Stimulated activated naive B cell treated with anti-CD40 and anti-IgM and Interleukin-4, amounts not matched to agents 10 μg/mL and 1 μg/mL and 100 μg/mL, for 72 hours (primary cell): ENCODE results near the gene CTDSPL.

Source experiments
- ATAC-seq, 2 donors: fragments of 150-1000 bp; cut with Tn5 transposase; replicated peaks; 2 replicates each; pipeline ENCODE4 v1.10.0; 2021; ENCODE audit warnings: moderate library complexity in 1 of 2
- DNase-seq: peaks from one replicate; pipeline ENCODE4 v3.0.0; 2021
- H3K27ac Mint-ChIP-seq: one replicate; pipeline ENCODE4 v1.8.0; 2022; ENCODE audit warnings: mild to moderate bottlenecking, mixed read lengths
- H3K27me3 Mint-ChIP-seq, 2 donors: one replicate each; pipeline ENCODE4 v1.8.0; 2022; ENCODE audit warnings: mixed read lengths in 2 of 2
- H3K36me3 Mint-ChIP-seq, 2 donors: one replicate each; pipeline ENCODE4 v1.8.0; 2022; ENCODE audit warnings: mixed read lengths in 2 of 2, mild to moderate bottlenecking in 1 of 2
- H3K4me1 Mint-ChIP-seq, 2 donors: one replicate each; pipeline ENCODE4 v1.8.0; 2022; ENCODE audit warnings: mixed read lengths in 2 of 2, mild to moderate bottlenecking in 1 of 2
- H3K4me3 Mint-ChIP-seq, 2 donors: one replicate each; pipeline ENCODE4 v1.8.0; 2022; ENCODE audit warnings: mild to moderate bottlenecking in 2 of 2, mixed read lengths in 2 of 2, moderate library complexity in 1 of 2
- H3K9me3 Mint-ChIP-seq, 2 donors: one replicate each; pipeline ENCODE4 v1.8.0; 2022; ENCODE audit warnings: mixed read lengths in 2 of 2, mild to moderate bottlenecking in 1 of 2

The CTDSPL gene

DNA sequence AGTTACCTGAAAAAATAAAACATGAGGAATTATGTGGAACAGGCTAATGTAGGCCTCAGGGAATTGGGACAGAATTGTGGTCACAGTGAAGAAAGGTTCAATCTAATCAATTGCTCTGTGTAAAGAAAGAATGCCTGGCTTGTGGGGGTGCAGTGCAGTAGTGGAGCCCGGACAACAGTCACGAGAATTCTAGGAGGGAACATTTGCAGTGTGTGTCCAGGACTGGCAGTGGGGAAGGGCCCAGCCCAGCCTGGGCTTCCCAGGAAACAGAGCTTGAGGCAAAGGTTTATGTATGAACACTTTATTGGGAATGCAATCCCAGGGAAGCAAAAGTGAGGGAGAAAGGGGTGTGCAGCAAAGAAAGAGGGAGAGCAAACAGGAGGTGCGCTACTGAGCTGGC is 29.2 kb upstream of the CTDSPL start:
- Mint-ChIP-seq H3K9me3 (no peaks in the 10 kb centered on the region), H3K4me3 (no peak overlapping the region), H3K27me3 (no peaks in the 10 kb centered on the region), H3K36me3 (no peaks in the 10 kb centered on the region), H3K27ac (no peak overlapping the region), H3K4me1 (no peaks in the 10 kb centered on the region)
- no peak for DNase-seq
- ATAC-seq, result no peak

DNA sequence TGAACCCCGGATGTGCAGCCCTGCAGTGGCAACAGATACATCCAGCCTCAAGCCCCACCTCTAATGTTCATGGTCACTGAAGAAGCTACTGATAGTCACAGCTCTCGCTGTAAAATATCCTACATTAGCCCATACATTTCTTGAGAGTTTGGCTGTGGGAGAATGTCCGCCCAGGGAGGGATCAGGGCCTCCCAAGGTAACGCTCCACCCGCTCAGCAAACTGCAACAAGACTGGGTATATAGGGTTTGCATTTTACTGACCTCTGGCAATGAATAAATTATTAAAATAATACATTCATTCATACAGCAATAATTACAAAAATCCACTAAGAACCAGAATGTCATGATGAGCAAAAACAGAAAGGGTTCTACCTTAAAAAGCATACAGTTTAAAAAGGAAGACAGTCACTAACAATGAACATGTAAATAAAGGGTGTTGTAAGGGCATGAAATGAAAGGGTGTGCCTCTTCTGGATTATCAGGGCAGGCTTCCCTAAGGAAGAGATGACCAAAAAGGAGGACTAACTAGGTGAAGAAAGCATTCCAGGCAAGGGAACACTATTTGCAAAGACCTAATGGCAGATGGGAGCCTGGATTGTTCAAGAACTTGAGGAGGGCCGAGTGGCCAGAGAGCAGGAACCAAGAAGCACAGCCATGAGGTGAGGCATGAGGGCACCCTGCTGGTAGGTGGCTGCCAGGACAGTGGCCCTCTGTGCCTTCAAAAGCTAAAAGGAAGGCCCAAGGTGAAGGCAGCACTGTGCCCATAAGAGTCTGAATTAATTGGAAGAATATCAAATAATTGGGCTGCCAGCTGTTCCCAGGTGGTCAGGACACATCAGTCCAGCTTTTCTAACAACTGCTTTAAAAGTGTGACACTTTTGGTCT is 28.1 kb upstream of the CTDSPL start:
- H3K4me1 Mint-ChIP-seq, result no peaks in the 10 kb centered on the region
- H3K27ac Mint-ChIP-seq, result no peak overlapping the region

DNA sequence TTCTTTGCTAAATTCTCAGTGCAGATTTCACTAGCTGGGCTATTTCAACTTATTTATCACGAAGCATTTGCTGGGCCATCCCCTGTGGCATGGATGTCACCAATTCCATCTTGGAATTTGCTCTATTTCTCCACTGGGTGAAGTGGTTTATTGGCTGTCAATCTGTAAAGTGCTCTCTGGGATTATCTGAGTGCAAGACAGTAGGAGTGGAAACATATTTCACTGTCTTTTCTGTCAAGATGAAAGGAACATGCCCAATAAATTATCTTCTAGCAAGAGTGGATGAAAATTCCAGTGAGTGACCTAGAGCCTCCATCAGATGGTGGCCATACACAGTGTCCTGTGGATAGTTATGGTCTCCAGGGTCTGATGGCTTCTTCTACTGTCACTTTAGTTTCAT is 25.1 kb upstream of the CTDSPL start:
- Mint-ChIP-seq H3K4me1 (no peaks in the 10 kb centered on the region), H3K36me3 (no peaks in the 10 kb centered on the region), H3K27ac (no peak overlapping the region), H3K9me3 (no peaks in the 10 kb centered on the region), H3K27me3 (peaks cover 0 to 4% of the 10 kb centered on the region in 2 donors), H3K4me3 (no peak overlapping the region)
- DNase-seq (no peak), ATAC-seq (no peak)

More for the DNA sequence above, 28.1 kb upstream of the CTDSPL start:
- Mint-ChIP-seq H3K4me3 (no peak overlapping the region), H3K27me3 (no peaks in the 10 kb centered on the region), H3K9me3 (no peaks in the 10 kb centered on the region), H3K36me3 (no peaks in the 10 kb centered on the region)
- ATAC-seq, result peak; percentile 55 to 63
- no peak for DNase-seq

DNA sequence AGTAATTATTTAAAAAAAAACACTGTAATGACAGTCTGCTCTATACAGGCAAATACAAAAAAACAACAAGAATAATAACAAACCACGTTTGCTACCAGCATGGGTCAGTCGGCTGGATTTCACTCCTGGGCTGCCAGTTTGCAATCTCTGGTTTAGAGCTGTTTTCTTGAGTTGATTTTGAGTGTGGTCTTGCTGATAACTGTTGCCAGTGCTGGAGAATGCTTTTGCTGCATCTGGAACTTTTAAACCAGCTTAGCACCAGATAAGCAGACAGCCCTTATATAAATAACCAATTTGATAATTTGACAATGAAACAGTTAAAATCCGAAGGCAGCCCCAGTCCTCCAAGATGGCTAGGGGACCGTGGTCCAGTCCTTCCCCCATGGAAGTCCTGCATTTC is 14.0 kb upstream of the CTDSPL start:
- H3K9me3 Mint-ChIP-seq, result peaks cover 3% of the 10 kb centered on the region in 2 donors
- H3K27me3 Mint-ChIP-seq, result peaks cover 0 to 3% of the 10 kb centered on the region in 2 donors
- H3K4me3 Mint-ChIP-seq, result no peak overlapping the region
- no peaks in the 10 kb centered on the region for H3K36me3 Mint-ChIP-seq
- no peak overlapping the region for H3K27ac Mint-ChIP-seq
- H3K4me1 Mint-ChIP-seq, result no peaks in the 10 kb centered on the region
- ATAC-seq (no peak), DNase-seq (no peak)

DNA sequence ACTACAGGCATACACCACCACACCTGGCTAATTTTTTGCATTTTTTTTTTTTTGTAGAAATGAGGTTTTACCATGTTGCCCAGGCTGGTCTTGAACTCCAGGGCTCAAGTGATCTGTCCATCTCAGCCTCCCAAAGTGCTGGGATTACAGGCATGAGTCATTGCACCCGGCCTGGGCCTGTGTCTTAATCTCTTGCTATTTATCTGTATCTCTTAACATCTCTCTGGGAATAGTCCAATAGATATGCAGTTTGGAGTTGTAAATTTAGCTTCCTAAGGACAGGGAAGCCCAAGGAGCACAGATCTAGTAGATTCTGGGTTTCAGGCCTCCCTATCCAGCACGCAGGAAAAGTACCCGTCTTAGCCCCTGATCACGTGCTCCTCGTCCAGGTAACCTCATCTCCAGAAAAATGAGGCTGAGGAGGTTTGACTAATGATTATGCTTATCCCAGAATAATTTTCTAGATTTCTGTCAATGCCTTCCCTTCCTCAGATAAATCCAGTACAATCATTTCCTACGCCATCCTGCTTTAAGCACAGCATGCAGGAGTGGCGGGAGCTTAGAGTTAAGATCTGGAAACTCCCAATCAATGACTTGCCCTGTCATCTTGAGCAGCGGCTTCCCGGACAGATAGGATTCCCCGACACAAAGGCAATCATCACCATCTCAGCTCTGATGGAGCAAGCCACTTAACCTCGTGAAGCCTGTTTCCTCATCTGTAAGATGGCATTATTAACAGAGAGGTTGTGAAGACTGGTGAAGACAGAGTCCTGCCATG is 12.3 kb upstream of the CTDSPL start:
- ATAC-seq (no peak), DNase-seq (no peak)
- H3K36me3 Mint-ChIP-seq, result no peaks in the 10 kb centered on the region
- no peaks in the 10 kb centered on the region for H3K4me1 Mint-ChIP-seq
- H3K27me3 Mint-ChIP-seq, result no peaks in the 10 kb centered on the region
- H3K9me3 Mint-ChIP-seq, result no peaks in the 10 kb centered on the region
- H3K27ac Mint-ChIP-seq, result no peak overlapping the region
- H3K4me3 Mint-ChIP-seq, result no peak overlapping the region

DNA sequence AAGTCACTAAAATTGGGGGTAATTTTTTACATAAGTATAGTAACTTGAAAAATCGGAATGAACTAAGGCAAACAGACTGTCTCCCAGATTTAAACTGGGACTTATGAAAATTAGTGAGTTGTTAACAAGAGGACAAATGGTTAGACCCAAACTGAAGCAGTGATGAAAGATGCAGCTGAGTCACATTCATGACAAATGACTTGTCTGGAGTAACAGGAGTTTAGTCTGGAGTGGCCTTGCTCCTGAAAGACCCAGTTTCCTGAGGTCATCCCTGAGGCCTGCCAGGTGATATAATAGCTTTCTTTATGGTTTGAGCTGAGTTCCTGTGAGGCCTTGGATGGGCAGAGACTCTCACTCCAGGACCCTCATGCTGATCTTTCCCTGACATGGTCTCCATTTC is 9.6 kb upstream of the CTDSPL start:
- no peak for ATAC-seq
- Mint-ChIP-seq H3K4me1 (no peaks in the 10 kb centered on the region), H3K27ac (no peak overlapping the region), H3K9me3 (no peaks in the 10 kb centered on the region), H3K27me3 (peaks cover 5 to 6% of the 10 kb centered on the region in 2 donors), H3K4me3 (no peak overlapping the region), H3K36me3 (no peaks in the 10 kb centered on the region)
- no peak for DNase-seq

DNA sequence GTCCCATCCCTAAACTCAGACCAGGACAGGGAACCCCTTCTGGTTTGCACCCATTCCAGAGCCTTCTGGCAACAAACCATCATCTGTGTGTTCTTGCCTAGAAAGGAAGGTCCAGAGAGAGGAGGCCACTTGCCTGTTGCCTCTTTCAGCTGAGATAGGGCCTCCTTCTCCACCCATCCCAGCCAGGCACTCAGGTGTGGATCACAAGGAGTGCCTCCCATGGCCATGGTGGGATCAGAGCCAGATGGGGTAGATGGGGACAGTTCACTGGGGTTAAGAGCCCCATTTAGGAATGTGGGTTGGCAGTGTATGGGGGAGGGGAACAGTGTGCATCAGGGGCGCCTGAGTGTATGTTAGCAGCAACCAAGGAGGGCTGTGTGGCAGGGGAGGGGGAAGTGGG is 8.9 kb upstream of the CTDSPL start:
- Mint-ChIP-seq H3K4me1 (no peaks in the 10 kb centered on the region), H3K27me3 (peaks cover 5 to 6% of the 10 kb centered on the region in 2 donors), H3K4me3 (no peak overlapping the region), H3K27ac (no peak overlapping the region), H3K9me3 (no peaks in the 10 kb centered on the region), H3K36me3 (no peaks in the 10 kb centered on the region)
- ATAC-seq (no peak), DNase-seq (no peak)

DNA sequence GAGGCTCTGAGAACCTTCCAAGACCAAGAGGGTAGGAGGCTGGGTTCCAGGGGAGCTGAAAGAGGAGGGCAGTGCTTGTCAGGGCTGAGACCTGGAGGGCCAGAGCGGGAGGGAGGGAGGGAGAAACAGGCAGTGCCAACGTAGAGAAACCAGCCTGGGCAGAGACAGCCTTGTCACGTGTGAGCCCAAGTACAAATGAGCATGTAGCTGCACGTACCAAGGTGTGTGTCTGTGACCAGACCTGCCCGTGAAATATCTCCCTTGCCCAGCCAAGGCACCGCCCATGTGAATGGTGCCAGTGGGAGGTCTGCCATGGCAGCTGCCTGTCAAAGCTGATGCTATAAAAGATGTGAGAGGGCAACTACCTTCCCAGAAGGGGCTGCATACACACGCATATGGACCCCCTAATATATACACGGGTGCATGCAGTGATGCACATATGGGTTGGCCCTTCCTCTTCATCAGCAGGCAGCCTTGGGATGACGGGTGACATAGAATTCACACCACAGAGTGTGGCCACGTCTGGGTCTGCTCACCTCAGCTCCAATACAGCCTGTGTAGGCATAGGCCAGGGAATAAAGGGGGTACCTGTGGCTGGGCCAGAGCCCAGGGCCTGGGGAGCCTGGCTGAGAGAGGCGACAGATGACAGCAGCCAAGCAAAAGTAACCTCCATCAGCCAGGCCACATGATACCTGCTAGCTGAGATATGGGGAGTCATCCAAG is 7.8 kb upstream of the CTDSPL start:
- Mint-ChIP-seq H3K9me3 (no peaks in the 10 kb centered on the region), H3K4me1 (no peaks in the 10 kb centered on the region), H3K36me3 (no peaks in the 10 kb centered on the region), H3K27me3 (peaks cover 5 to 6% of the 10 kb centered on the region in 2 donors), H3K4me3 (no peak overlapping the region), H3K27ac (no peak overlapping the region)
- ATAC-seq, result no peak
- DNase-seq, result no peak

DNA sequence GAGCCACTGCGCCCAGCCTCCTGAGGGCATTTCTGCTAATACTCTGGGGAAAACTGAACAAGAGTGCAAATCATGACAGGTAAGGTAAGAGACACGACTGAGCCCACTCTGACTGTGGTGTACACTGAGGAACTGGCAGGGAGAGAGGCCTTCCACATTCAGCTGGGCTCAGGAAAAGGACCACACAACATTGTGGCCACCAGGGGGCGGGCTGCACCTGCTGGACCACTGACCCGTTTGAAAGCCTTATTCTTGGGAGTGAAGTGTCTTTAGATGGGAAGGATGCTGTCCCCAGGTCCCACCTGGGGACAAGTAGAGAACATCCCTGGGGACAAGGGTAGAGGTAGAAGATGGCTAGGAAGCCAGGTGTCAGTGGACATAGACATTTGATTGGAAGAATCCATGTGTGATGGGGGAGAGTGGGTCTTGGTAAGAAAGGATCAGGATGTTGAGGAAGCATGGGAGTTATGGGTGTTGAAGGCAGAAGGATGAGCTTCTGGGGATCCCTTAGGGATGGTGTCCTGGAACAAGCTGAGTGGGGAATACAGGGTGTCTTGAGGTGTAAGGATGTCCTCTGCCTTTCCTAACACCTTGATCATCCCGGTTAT is 6.2 kb upstream of the CTDSPL start:
- ATAC-seq (peak; percentile 66 to 67), DNase-seq (peak; percentile 47)
- Mint-ChIP-seq H3K27me3 (peaks cover 5 to 11% of the 10 kb centered on the region in 2 donors), H3K9me3 (no peaks in the 10 kb centered on the region), H3K27ac (no peak overlapping the region), H3K36me3 (no peaks in the 10 kb centered on the region), H3K4me3 (no peak overlapping the region), H3K4me1 (peaks cover 0 to 7% of the 10 kb centered on the region in 2 donors)

DNA sequence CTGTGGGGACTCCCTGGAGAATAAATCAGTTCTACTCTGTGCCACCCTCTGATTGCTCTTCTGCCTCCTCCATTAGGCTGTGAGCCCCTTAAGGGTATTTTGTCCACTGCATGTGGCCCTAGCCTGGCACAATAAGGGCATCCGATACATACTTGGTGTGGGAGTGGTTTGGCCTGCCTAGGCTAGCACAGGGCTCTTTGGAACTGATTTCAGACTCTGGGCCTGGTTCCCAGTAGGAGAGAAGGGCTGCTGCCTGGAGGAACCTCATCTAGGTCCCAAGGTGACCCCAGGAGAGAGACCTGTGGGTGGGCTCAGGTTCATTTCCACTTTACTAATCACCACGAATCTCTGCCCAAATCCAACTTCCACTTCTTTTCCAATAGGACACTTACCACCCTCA is 5.3 kb upstream of the CTDSPL start:
- peaks cover 13 to 20% of the 10 kb centered on the region in 2 donors for H3K27me3 Mint-ChIP-seq
- peaks cover 0 to 2% of the 10 kb centered on the region in 2 donors for H3K9me3 Mint-ChIP-seq
- no peak for ATAC-seq
- DNase-seq, result no peak
- H3K4me1 Mint-ChIP-seq, result peaks cover 5 to 16% of the 10 kb centered on the region in 2 donors
- H3K4me3 Mint-ChIP-seq, result no peak overlapping the region
- H3K36me3 Mint-ChIP-seq, result no peaks in the 10 kb centered on the region
- H3K27ac Mint-ChIP-seq, result no peak overlapping the region

DNA sequence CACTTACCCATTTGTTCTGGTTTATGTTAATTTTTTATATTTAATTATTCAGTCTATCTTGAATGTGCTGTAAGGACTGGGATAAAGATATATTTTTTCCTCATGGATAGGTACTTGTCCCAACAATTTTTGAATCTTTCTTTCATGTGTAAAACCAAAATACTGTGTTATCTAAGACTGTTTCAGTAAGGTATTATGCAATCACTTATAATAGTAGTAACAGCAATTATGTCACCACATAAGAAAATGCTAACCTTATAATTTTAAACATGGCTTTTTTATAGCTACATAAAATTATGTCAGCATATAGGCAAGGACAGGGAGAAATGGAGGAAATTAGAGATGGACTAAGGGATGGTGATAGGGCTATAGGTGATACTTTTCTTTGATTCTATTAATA is 2.9 kb upstream of the CTDSPL start:
- H3K36me3 Mint-ChIP-seq, result no peaks in the 10 kb centered on the region
- peaks cover 9 to 16% of the 10 kb centered on the region in 2 donors for H3K4me1 Mint-ChIP-seq
- peaks cover 20 to 35% of the 10 kb centered on the region in 2 donors for H3K27me3 Mint-ChIP-seq
- H3K9me3 Mint-ChIP-seq, result peaks cover 0 to 2% of the 10 kb centered on the region in 2 donors
- no peak for ATAC-seq
- H3K27ac Mint-ChIP-seq, result no peak overlapping the region
- no peak overlapping the region for H3K4me3 Mint-ChIP-seq
- DNase-seq, result no peak

DNA sequence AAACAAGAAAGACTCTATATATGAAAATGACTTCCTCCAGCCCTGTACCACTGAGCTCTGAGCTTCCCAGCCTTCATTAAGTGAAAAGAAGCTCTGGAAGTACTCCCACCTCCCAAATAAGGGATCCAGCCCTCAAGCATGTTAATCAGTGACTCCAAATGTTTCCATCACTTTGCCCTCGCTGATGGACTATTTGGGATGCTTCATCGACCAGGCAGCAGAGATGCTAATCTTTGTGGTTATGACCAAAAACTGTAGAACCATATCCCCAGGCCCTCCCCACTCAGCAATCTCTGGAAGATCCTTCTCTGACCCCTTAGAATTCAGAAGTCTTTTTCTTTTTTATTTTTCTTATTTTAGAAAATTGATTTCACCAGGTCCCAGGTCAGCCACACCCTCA is 2.3 kb upstream of the CTDSPL start:
- DNase-seq (no peak), ATAC-seq (no peak)
- Mint-ChIP-seq H3K9me3 (peaks cover 0 to 2% of the 10 kb centered on the region in 2 donors), H3K36me3 (no peaks in the 10 kb centered on the region), H3K27ac (no peak overlapping the region), H3K4me3 (no peak overlapping the region), H3K27me3 (peaks cover 20 to 35% of the 10 kb centered on the region in 2 donors), H3K4me1 (peaks cover 9 to 16% of the 10 kb centered on the region in 2 donors)

DNA sequence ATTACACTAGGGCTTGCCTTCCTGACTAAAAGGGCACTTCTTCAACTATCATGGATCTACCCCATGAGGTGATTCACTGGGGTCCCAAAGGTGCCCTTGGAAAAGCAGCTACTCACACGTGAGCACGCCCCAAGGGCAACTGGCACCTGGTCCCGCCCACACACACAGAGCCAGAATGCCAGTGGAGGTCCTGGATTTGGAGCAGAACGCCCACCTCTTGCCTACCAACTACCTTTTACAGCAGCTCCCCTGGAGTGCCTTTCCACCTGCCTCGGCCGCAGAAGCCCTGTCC is 1.8 kb upstream of the CTDSPL start:
- no peak overlapping the region for H3K27ac Mint-ChIP-seq
- peaks cover 0 to 2% of the 10 kb centered on the region in 2 donors for H3K9me3 Mint-ChIP-seq
- H3K36me3 Mint-ChIP-seq, result no peaks in the 10 kb centered on the region
- peaks cover 9 to 16% of the 10 kb centered on the region in 2 donors for H3K4me1 Mint-ChIP-seq
- ATAC-seq (no peak), DNase-seq (no peak)
- peaks cover 20 to 35% of the 10 kb centered on the region in 2 donors for H3K27me3 Mint-ChIP-seq
- no peak overlapping the region for H3K4me3 Mint-ChIP-seq

DNA sequence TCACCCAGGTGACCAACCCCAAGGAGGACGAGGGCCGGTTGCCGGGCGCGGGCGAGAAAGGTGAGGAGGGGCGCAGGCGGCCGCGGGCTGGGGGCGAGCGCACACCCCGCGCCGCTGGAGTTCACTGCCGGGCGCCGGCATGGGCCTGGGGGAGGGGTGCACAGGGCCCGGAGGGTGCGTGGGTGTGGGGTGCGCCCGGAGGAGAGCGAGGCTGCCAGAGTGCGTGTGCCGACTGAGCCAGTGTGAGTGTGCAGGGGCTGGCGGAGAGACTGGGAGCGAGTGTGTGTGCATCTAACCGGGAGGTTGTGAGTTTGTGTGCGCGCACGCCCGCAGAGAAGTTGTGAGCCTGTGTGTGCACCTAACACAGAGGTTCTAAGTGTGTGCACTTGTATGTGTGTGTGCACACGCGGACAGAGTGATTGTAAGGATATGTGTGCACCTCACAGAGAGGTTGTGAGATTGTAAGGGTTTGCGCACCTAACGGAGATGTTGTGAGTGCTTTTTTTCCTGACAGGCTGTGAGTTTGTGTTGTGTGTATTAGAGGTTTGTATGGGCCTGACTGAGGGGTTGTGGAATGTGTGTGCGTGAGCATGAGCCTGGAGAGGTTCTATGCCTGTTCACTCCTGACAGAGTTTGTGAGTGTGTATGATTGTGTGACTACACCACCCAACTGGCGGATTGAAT is 681 bp downstream of the CTDSPL start:
- Mint-ChIP-seq H3K4me1 (peaks cover 9 to 16% of the 10 kb centered on the region in 2 donors), H3K27ac (peak overlapping the region; percentile 70), H3K36me3 (no peaks in the 10 kb centered on the region), H3K27me3 (peaks cover 15 to 29% of the 10 kb centered on the region in 2 donors), H3K4me3 (peak overlapping the region; percentile 42 to 56), H3K9me3 (peaks cover 0 to 2% of the 10 kb centered on the region in 2 donors)
- DNase-seq (no peak), ATAC-seq (peak; percentile 29 to 32)
